ENCODE results near the gene DAP. TPM values are rescaled to one million over a fixed set of nuclear protein-coding genes. Genes with fewer than 3 reads are reported as not detected.

The DAP gene
- total RNA-seq, 1 donor from 2014 or later = 74.4 TPM

GRCh38 chr5:10772901-10773585 lies 12.0 kb upstream of the DAP start:
- intact Hi-C loops (cut with DNase I) = no loop called here
- Histone ChIP-seq H3K9me3 (no peaks in the 10 kb centered on the region), H3K36me3 (no peaks in the 10 kb centered on the region), H3K4me1 (no peaks in the 10 kb centered on the region), H3K27ac (no peak overlapping the region), H3K27me3 (no peaks in the 10 kb centered on the region), H3K4me3 (no peak overlapping the region)
- no peak for DNase-seq (ENCODE audit: extremely low spot score in 2 of 2)
- TF ChIP-seq POLR2AphosphoS5 (IDR thresholded peaks at IDR 0.05; ENCODE audit: insufficient read depth in 1 of 2, low read depth in 1 of 2) = no peak
- TF ChIP-seq CTCF (IDR thresholded peaks at IDR 0.05) = no peak
- no peak for TF ChIP-seq POLR2A (IDR thresholded peaks at IDR 0.05)

DNA sequence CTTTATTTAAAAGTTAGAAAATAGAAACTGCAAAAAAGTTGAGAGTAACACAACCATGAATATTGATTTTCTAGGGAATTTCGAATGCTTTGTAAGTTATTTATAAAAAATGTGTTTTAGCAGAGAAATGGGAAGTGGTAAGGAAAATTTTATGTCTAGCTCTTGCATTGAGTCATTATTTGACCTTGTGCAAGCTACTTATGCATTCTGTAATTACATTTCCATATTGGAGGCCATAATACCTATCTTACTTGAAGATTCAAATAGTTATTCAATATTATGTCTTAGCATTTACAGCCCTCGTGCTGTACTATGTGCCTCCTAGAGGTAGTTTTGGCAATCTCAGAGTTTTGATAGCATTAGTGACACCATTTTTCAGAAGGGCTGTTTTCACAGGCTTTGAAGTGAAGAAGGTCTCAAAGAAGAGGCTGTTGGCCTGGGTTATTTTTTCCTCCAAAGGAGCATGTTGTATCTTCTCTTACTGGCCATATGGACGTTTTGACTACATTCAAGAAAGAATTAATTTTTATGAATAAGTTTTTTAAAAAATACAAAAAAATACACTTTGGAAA lies 7.4 kb upstream of the DAP start:
- Histone ChIP-seq H3K27me3 (no peaks in the 10 kb centered on the region), H3K4me3 (no peak overlapping the region), H3K9me3 (no peaks in the 10 kb centered on the region), H3K27ac (no peak overlapping the region), H3K4me1 (no peaks in the 10 kb centered on the region), H3K36me3 (no peaks in the 10 kb centered on the region)
- TF ChIP-seq POLR2A (IDR thresholded peaks at IDR 0.05) (no peak), POLR2AphosphoS5 (IDR thresholded peaks at IDR 0.05; ENCODE audit: insufficient read depth in 1 of 2, low read depth in 1 of 2) (no peak), CTCF (IDR thresholded peaks at IDR 0.05) (no peak)
- DNase-seq (ENCODE audit: extremely low spot score in 2 of 2) = no peak
- intact Hi-C loops (cut with DNase I) = no loop called here

GRCh38 chr5:10762776-10763500 lies 1.9 kb upstream of the DAP start:
- H3K4me3 ChIP-seq = no peak overlapping the region
- intact Hi-C loops (cut with DNase I) = no loop called here
- no peaks in the 10 kb centered on the region for H3K27me3 ChIP-seq
- H3K36me3 ChIP-seq = no peaks in the 10 kb centered on the region
- peaks cover 42% of the 10 kb centered on the region for H3K4me1 ChIP-seq
- TF ChIP-seq POLR2A (IDR thresholded peaks at IDR 0.05) (no peak), CTCF (IDR thresholded peaks at IDR 0.05) (no peak), POLR2AphosphoS5 (IDR thresholded peaks at IDR 0.05; ENCODE audit: insufficient read depth in 1 of 2, low read depth in 1 of 2) (no peak)
- no peak for DNase-seq (ENCODE audit: extremely low spot score in 2 of 2)
- H3K27ac ChIP-seq = peak overlapping the region; percentile 99
- H3K9me3 ChIP-seq = no peaks in the 10 kb centered on the region

DNA sequence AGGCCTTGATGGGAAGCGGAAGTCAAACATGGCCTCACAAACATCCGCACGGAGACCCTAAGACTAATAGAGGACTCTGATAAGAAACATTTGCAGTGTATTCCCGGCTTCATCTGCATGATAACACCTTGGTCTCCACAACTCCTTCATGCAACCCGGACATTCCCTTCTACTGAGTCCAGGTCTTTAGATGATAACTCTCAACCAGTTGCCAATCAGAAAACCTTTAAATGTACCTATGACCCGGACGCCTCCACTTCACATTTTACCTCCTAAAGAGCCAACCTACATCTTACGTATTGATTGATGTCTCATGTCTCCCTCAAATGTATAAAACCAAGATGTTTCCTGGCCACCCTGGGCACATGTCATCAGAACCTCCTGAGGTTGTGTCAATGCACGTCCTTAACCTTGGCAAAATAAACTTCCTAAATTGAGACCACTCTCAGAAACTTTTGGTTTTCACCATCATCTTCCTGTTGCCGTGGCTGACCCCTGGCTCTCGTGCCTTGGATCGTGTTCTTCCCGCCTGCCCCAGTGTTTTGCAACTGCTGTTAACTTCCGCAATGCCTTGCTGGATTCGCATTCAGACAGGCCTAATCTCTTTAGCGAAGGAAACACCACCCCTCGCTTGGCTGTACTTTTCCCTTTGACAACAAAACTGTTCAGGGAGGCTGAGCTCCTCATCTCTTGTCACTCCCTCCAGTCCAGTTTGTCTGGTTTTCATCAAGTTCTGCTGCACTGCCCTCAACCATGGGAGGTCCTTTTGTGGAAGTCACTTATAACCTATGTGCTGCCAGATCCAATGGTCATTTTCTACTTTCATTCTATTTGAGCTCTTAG lies 1.1 kb upstream of the DAP start:
- no peaks in the 10 kb centered on the region for H3K27me3 ChIP-seq
- no peaks in the 10 kb centered on the region for H3K9me3 ChIP-seq
- peaks cover 50% of the 10 kb centered on the region for H3K4me1 ChIP-seq
- TF ChIP-seq POLR2A (IDR thresholded peaks at IDR 0.05) (no peak), CTCF (IDR thresholded peaks at IDR 0.05) (no peak), POLR2AphosphoS5 (IDR thresholded peaks at IDR 0.05; ENCODE audit: insufficient read depth in 1 of 2, low read depth in 1 of 2) (no peak)
- H3K4me3 ChIP-seq = peak overlapping the region; percentile 85 to 96
- intact Hi-C loops (cut with DNase I) = no loop called here
- no peak for DNase-seq (ENCODE audit: extremely low spot score in 2 of 2)
- H3K36me3 ChIP-seq = no peaks in the 10 kb centered on the region
- peak overlapping the region; percentile 99 for H3K27ac ChIP-seq
